Neutrophil (primary cell): ENCODE measurements around the gene RFNG.

Experiments used
- H3K27ac ChIP-seq: fragments of 200-600 bp; sonication (generic); 2 replicates; pipeline ENCODE4 v1.5.1; 2016; ENCODE audit warnings: mild to moderate bottlenecking, moderate library complexity
- H3K27me3 ChIP-seq: fragments of 200-600 bp; sonication (generic); 2 replicates; pipeline ENCODE4 v1.6.0; 2016; ENCODE audit warnings: mild to moderate bottlenecking
- H3K36me3 ChIP-seq: fragments of 200-600 bp; sonication (generic); 2 replicates; pipeline ENCODE4 v1.5.1; 2017
- H3K4me1 ChIP-seq, 2 experiments: fragments of 200-600 bp in 1 of 2; sonication (generic) in 1 of 2; 1 replicate in 1 of 2; 2 replicates in 1 of 2; pipeline versions ENCODE4 v1.5.1 to v1.6.1; 2013 to 2016; ENCODE audit warnings: low read depth in 1 of 2, low read length in 1 of 2, mild to moderate bottlenecking in 1 of 2, moderate library complexity in 1 of 2; ENCODE audit not compliant: control insufficient read depth in 1 of 2, insufficient read depth in 1 of 2
- H3K4me3 ChIP-seq, 2 experiments: fragments of 200-600 bp in 1 of 2; sonication (generic) in 1 of 2; 1 replicate in 1 of 2; 2 replicates in 1 of 2; pipeline ENCODE4 v1.5.1; 2013 to 2016; ENCODE audit warnings: low read depth in 1 of 2, low read length in 1 of 2, mild to moderate bottlenecking in 1 of 2, moderate library complexity in 1 of 2
- H3K9me3 ChIP-seq: fragments of 200-600 bp; sonication (generic); 2 replicates; pipeline ENCODE4 v1.5.1; 2016
- CTCF ChIP-seq: fragments of 200-600 bp; sonication (generic); IDR thresholded peaks from 2 replicates; pipeline ENCODE4 v1.5.1; 2016; ENCODE audit warnings: antibody characterized with exemption

RFNG gene

DNA sequence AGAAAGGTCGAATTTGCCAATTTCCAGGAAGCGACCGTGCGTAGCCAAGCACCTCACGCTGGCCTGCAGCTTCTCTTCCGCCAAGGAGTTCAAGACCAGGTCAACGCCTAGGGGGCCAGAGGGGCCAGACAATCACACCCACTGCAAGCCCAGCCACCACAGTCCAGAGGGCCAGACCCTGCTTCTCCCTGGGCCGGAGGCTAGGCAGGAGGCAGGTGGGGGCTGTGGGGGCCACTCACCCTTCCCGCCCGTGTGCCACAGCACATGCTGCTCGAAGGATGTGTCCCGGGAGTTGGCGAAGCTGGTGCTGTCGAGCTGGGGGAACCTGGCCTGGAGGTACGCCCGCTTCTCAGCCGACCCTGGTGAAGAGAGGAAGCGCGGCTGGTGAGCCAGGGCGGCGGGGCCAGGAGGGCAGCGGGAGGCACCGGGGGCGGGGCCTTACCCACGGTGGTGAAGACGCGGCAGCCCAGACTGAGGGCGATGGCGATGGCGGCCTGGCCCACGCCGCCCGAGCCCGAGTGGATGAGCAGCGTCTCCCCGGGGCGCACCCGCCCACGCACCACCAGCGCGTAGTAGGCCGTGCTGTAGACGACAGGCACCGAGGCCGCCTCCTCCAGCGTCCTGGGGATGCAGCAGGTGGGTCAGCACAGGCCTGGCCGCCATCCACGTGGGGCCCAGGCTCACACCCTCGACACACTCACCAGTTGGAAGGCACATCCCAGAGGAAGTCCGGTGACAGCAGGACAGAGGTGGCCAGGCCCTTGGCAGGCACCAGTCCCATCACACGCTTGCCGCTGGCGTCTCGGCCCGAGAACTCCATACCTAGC is 32.1 kb upstream of the RFNG start:
- H3K36me3 ChIP-seq, result peaks cover 61% of the 10 kb centered on the region
- no peaks in the 10 kb centered on the region for H3K27me3 ChIP-seq
- H3K4me3 ChIP-seq, result no peak overlapping the region
- TF ChIP-seq CTCF, result no peak
- no peaks in the 10 kb centered on the region for H3K9me3 ChIP-seq
- no peaks in the 10 kb centered on the region for H3K4me1 ChIP-seq
- no peak overlapping the region for H3K27ac ChIP-seq

GRCh38 chr17:82083009-82083408 is 31.4 kb upstream of the RFNG start:
- Histone ChIP-seq H3K4me3 (no peak overlapping the region), H3K36me3 (peaks cover 54% of the 10 kb centered on the region), H3K9me3 (no peaks in the 10 kb centered on the region), H3K27me3 (no peaks in the 10 kb centered on the region), H3K4me1 (no peaks in the 10 kb centered on the region), H3K27ac (no peak overlapping the region)
- TF ChIP-seq CTCF, result no peak

DNA sequence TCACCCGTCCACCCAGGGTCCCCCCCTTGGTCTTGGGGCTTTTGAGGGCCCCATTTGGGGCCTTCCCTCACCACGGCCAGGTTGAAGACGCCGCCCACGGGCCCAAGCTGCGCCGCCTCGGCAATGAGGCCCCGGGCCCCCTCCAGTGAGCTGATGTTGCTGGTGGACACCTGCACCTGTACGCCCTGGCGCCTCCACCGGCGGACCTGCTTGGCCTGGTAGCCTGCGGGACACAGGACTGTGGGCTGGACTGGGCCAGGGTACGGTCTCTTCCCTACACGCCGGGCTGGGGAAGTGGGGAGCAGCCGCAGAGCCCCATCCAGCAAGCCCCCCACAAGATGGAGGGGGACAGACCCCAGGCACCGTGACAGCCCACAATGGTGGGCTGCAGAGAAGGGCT is 30.8 kb upstream of the RFNG start:
- Histone ChIP-seq H3K4me1 (no peaks in the 10 kb centered on the region), H3K27me3 (no peaks in the 10 kb centered on the region), H3K36me3 (peaks cover 48% of the 10 kb centered on the region), H3K27ac (no peak overlapping the region), H3K4me3 (no peak overlapping the region), H3K9me3 (no peaks in the 10 kb centered on the region)
- no peak for TF ChIP-seq CTCF

- Histone ChIP-seq H3K9me3 (no peaks in the 10 kb centered on the region), H3K27me3 (no peaks in the 10 kb centered on the region), H3K27ac (no peak overlapping the region), H3K4me1 (no peaks in the 10 kb centered on the region), H3K4me3 (no peak overlapping the region), H3K36me3 (peaks cover 43% of the 10 kb centered on the region)
- no peak for TF ChIP-seq CTCF
These were observed 30.4 kb upstream of the RFNG start for GRCh38 chr17:82081966-82082365.

GRCh38 chr17:82081546-82081945 is 29.9 kb upstream of the RFNG start:
- H3K27me3 ChIP-seq, result no peaks in the 10 kb centered on the region
- no peaks in the 10 kb centered on the region for H3K9me3 ChIP-seq
- H3K4me1 ChIP-seq, result no peaks in the 10 kb centered on the region
- no peak overlapping the region for H3K27ac ChIP-seq
- H3K4me3 ChIP-seq, result no peak overlapping the region
- H3K36me3 ChIP-seq, result peaks cover 40% of the 10 kb centered on the region
- TF ChIP-seq CTCF, result no peak
